CD4-positive, alpha-beta T cell (primary cell): Measurements from ENCODE around the gene NUDT12. TPM values are rescaled to one million over a fixed set of nuclear protein-coding genes. Genes with fewer than 3 reads are reported as not detected.

ENCODE experiments used
- ATAC-seq: fragments of 200-7000 bp; cut with Tn5 transposase; one replicate; pipeline ENCODE4 v1.10.0; 2022; ENCODE audit warnings: mild to moderate bottlenecking; ENCODE audit not compliant: poor library complexity
- CTCF ChIA-PET: fragments of 350-600 bp; sonication (Branson Sonifier 250); formaldehyde crosslinking; loops from one replicate; lab custom pipeline; 2021; ENCODE audit warnings: antibody characterized with exemption, inconsistent platforms; lab: Charles Lee
- POLR2A ChIA-PET: fragments of 350-600 bp; sonication (Branson Sonifier 250); formaldehyde crosslinking; loops from one replicate; lab custom pipeline; 2021; ENCODE audit warnings: antibody characterized with exemption, inconsistent platforms; lab: Charles Lee
- DNase-seq, 14 experiments: peaks; one replicate each; pipeline ENCODE4 v3.0.0-alpha.2; 2013 to 2020; ENCODE audit warnings: mixed read lengths in 2 of 14
- H3K27ac ChIP-seq, 2 donors: one replicate each; pipeline versions ENCODE4 v1.5.1 to v1.7.0; 2013; ENCODE audit warnings: low read length in 2 of 2, low read depth in 1 of 2, mild to moderate bottlenecking in 1 of 2
- H3K27me3 ChIP-seq, 2 experiments: 1 replicate in 1 of 2; 2 replicates in 1 of 2; pipeline versions ENCODE4 v1.6.1 to v1.7.0; 2013; ENCODE audit warnings: low read length in 2 of 2, control low read depth in 1 of 2, mild to moderate bottlenecking in 1 of 2, moderate library complexity in 1 of 2; ENCODE audit not compliant: insufficient read depth in 2 of 2, control insufficient read depth in 1 of 2
- H3K36me3 ChIP-seq: one replicate; pipeline ENCODE4 v1.6.1; 2013; ENCODE audit warnings: low read length, control low read depth; ENCODE audit not compliant: insufficient read depth
- H3K4me1 ChIP-seq: one replicate; pipeline ENCODE4 v1.6.1; 2013; ENCODE audit warnings: low read length, control low read depth; ENCODE audit not compliant: insufficient read depth
- H3K4me3 ChIP-seq: one replicate; pipeline ENCODE4 v1.5.1; 2013; ENCODE audit warnings: mild to moderate bottlenecking, low read length, moderate library complexity
- H3K9me3 ChIP-seq, 2 experiments: 1 replicate in 1 of 2; 2 replicates in 1 of 2; pipeline versions ENCODE4 v1.6.1 to v1.7.0; 2013; ENCODE audit warnings: low read length in 2 of 2, mild to moderate bottlenecking in 2 of 2, control low read depth in 1 of 2, moderate library complexity in 1 of 2; ENCODE audit not compliant: control insufficient read depth in 1 of 2, insufficient read depth in 1 of 2
- H3K27ac Mint-ChIP-seq: one replicate; pipeline ENCODE4 v1.8.0; 2020; ENCODE audit warnings: mixed read lengths
- H3K27me3 Mint-ChIP-seq: one replicate; pipeline ENCODE4 v1.8.0; 2021; ENCODE audit warnings: mixed read lengths
- H3K36me3 Mint-ChIP-seq: one replicate; pipeline ENCODE4 v1.8.0; 2021; ENCODE audit warnings: low read depth, mixed read lengths
- H3K4me1 Mint-ChIP-seq: one replicate; pipeline ENCODE4 v1.8.0; 2021; ENCODE audit warnings: low read depth, mixed read lengths
- H3K4me3 Mint-ChIP-seq: one replicate; pipeline ENCODE4 v1.8.0; 2020; ENCODE audit warnings: mild to moderate bottlenecking, mixed read lengths
- H3K9me3 Mint-ChIP-seq: one replicate; pipeline ENCODE4 v1.8.0; 2020; ENCODE audit warnings: mixed read lengths
- intact Hi-C, 2 experiments: fragments of 100-400 bp; cut with DNase I in 1 of 2; cut with micrococcal nuclease in 1 of 2; formaldehyde crosslinking; loops; one replicate each; pipeline versions ENCODE4 v1.15.1 to v1.9.0; 2023 to 2025; cut with DNase I, micrococcal nuclease
- total RNA-seq, 174 experiments: library from RNA in 2 of 174; stranded (reverse) in 2 of 174; gene quantifications; one replicate each; pipeline ENCODE4 v1.2.3 and lab custom pipeline; 2021 to 2026
- TF ChIP-seq, protein P1 (sequence below): fragments of 200-600 bp; IDR thresholded peaks from one replicate; pipeline ENCODE4 v1.8.0; 2022; ENCODE audit warnings: antibody characterized with exemption, mild to moderate bottlenecking

NUDT12 gene
- total RNA-seq, 2 experiments from 2014 or later = 1.0 to 1.4 TPM

DNA sequence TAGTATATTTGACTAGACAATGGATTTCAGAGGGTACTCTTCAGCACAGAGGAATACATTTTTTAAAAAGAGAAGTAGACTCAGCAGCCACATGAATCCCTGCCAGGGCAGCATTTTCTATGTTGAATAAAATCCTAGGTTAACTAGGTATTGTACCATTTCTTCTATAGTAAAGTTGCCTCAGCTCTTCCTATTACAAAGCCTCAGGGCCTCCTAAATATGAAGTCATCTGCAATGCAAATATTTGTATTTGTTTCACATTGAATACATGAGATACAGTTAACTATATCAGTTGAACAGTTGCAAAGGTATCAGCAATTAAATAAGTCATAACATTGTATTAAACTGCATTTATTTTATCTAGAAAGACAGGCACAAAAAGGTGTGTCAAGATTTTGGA is 59.5 kb downstream of the NUDT12 start:
- H3K4me1 ChIP-seq = no peaks in the 10 kb centered on the region
- ChIA-PET CTCF (no interaction called here), POLR2A (no interaction called here)
- no peak for ATAC-seq
- no peak overlapping the region for H3K27ac ChIP-seq
- H3K36me3 ChIP-seq = no peaks in the 10 kb centered on the region
- no peaks in the 10 kb centered on the region for H3K9me3 ChIP-seq
- peaks cover 31% of the 10 kb centered on the region for H3K27me3 Mint-ChIP-seq
- no peak overlapping the region for H3K27ac Mint-ChIP-seq
- H3K36me3 Mint-ChIP-seq = no peaks in the 10 kb centered on the region
- no peak for DNase-seq
- H3K27me3 ChIP-seq = peaks cover 5 to 10% of the 10 kb centered on the region in 2 experiments
- no peak overlapping the region for H3K4me3 Mint-ChIP-seq
- intact Hi-C loops = no loop called here
- H3K4me3 ChIP-seq = no peak overlapping the region
- H3K9me3 Mint-ChIP-seq = peaks cover 3% of the 10 kb centered on the region
- TF ChIP-seq, protein P1, sequence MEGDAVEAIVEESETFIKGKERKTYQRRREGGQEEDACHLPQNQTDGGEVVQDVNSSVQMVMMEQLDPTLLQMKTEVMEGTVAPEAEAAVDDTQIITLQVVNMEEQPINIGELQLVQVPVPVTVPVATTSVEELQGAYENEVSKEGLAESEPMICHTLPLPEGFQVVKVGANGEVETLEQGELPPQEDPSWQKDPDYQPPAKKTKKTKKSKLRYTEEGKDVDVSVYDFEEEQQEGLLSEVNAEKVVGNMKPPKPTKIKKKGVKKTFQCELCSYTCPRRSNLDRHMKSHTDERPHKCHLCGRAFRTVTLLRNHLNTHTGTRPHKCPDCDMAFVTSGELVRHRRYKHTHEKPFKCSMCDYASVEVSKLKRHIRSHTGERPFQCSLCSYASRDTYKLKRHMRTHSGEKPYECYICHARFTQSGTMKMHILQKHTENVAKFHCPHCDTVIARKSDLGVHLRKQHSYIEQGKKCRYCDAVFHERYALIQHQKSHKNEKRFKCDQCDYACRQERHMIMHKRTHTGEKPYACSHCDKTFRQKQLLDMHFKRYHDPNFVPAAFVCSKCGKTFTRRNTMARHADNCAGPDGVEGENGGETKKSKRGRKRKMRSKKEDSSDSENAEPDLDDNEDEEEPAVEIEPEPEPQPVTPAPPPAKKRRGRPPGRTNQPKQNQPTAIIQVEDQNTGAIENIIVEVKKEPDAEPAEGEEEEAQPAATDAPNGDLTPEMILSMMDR = no peak
- no peaks in the 10 kb centered on the region for H3K4me1 Mint-ChIP-seq

GRCh38 chr5:103502662-103503061 is 59.9 kb downstream of the NUDT12 start:
- no peaks in the 10 kb centered on the region for H3K36me3 ChIP-seq
- Mint-ChIP-seq H3K27ac (no peak overlapping the region), H3K36me3 (no peaks in the 10 kb centered on the region), H3K4me3 (no peak overlapping the region), H3K9me3 (peaks cover 3% of the 10 kb centered on the region), H3K4me1 (no peaks in the 10 kb centered on the region), H3K27me3 (peaks cover 31% of the 10 kb centered on the region)
- H3K4me1 ChIP-seq = no peaks in the 10 kb centered on the region
- ChIA-PET POLR2A (no interaction called here), CTCF (no interaction called here)
- ATAC-seq (no peak), DNase-seq (no peak)
- TF ChIP-seq, protein P1 = no peak
- H3K27ac ChIP-seq = no peak overlapping the region
- no peak overlapping the region for H3K4me3 ChIP-seq
- no peaks in the 10 kb centered on the region for H3K9me3 ChIP-seq
- peaks cover 5 to 10% of the 10 kb centered on the region in 2 experiments for H3K27me3 ChIP-seq
- intact Hi-C loops = no loop called here
